Neural cell (in vitro differentiated cells): ENCODE data around the gene CLCA4. TPM values are rescaled to one million over a fixed set of nuclear protein-coding genes. Genes with fewer than 3 reads are reported as not detected.

Experiments used
- H2AFZ ChIP-seq: fragments of 200-600, 300-800 bp; sonication (generic), shearing (Covaris generic); 2 replicates; pipeline ENCODE4 v1.6.0; 2014; ENCODE audit warnings: low read depth, mild to moderate bottlenecking, antibody characterized with exemption, low read length, moderate library complexity
- H3F3A ChIP-seq: fragments of 200-600 bp; shearing (Covaris generic); 2 replicates; pipeline ENCODE4 v1.6.1; 2016; ENCODE audit warnings: mild to moderate bottlenecking, moderate library complexity, mixed read lengths, antibody characterized with exemption, low read length; ENCODE audit not compliant: insufficient read depth, poor library complexity, severe bottlenecking
- H3K27ac ChIP-seq: fragments of 200-600, 300-800 bp; sonication (generic), shearing (Covaris generic); 2 replicates; pipeline ENCODE4 v1.5.1; 2014; ENCODE audit warnings: mild to moderate bottlenecking, low read length, moderate library complexity
- H3K27me3 ChIP-seq: fragments of 300-800, 200-600 bp; sonication (generic), shearing (Covaris generic); 2 replicates; pipeline ENCODE4 v1.6.0; 2014; ENCODE audit warnings: mild to moderate bottlenecking, low read depth, low read length, moderate library complexity; ENCODE audit not compliant: insufficient read depth
- H3K36me3 ChIP-seq: fragments of 300-800, 200-600 bp; sonication (generic), shearing (Covaris generic); 2 replicates; pipeline ENCODE4 v1.5.1; 2014; ENCODE audit warnings: mild to moderate bottlenecking, antibody characterized with exemption, low read length, moderate library complexity; ENCODE audit not compliant: insufficient read depth
- H3K4me2 ChIP-seq: fragments of 300-800, 200-600 bp; sonication (generic), shearing (Covaris generic); 2 replicates; pipeline ENCODE4 v1.6.0; 2014; ENCODE audit warnings: mild to moderate bottlenecking, low read length
- H3K4me3 ChIP-seq: fragments of 300-800, 200-600 bp; sonication (generic), shearing (Covaris generic); 2 replicates; pipeline ENCODE4 v1.5.1; 2014; ENCODE audit warnings: mild to moderate bottlenecking, low read length, moderate library complexity
- H3K79me2 ChIP-seq: fragments of 200-600 bp; shearing (Covaris generic); replicated peaks from 2 replicates; pipeline ENCODE4 v1.6.0; 2014; ENCODE audit warnings: mild to moderate bottlenecking, low read length, moderate library complexity; ENCODE audit not compliant: insufficient read depth
- H3K9ac ChIP-seq: fragments of 300-800, 200-600 bp; sonication (generic), shearing (Covaris generic); 2 replicates; pipeline ENCODE4 v1.6.1; 2016; ENCODE audit warnings: mild to moderate bottlenecking, low read length, mixed read lengths
- H3K9me2 ChIP-seq: fragments of 200-600 bp; shearing (Covaris generic); 2 replicates; pipeline ENCODE4 v1.6.1; 2016; ENCODE audit warnings: mild to moderate bottlenecking, low read length, mixed read lengths; ENCODE audit not compliant: insufficient read depth
- H3K9me3 ChIP-seq: fragments of 200-600, 300-800 bp; sonication (generic), shearing (Covaris generic); 2 replicates; pipeline ENCODE4 v1.6.1; 2016; ENCODE audit warnings: mild to moderate bottlenecking, mixed run types, low read length, moderate library complexity, mixed read lengths
- H4K20me1 ChIP-seq: fragments of 200-600 bp; shearing (Covaris generic); 2 replicates; pipeline ENCODE4 v1.6.1; 2016; ENCODE audit warnings: mild to moderate bottlenecking, mixed run types; ENCODE audit not compliant: insufficient read depth
- CTCF ChIP-seq: fragments of 450-650 bp; IDR thresholded peaks from 2 replicates; pipeline ENCODE4 v1.5.1; 2014; ENCODE audit warnings: antibody characterized with exemption, mild to moderate bottlenecking, moderate library complexity; ENCODE audit not compliant: poor library complexity, severe bottlenecking
- EP300 ChIP-seq: fragments of 450-650 bp; conservative IDR thresholded peaks from 2 replicates; pipeline ENCODE4 v1.6.1; 2014; ENCODE audit warnings: antibody characterized with exemption, mild to moderate bottlenecking, moderate library complexity; ENCODE audit not compliant: poor library complexity, severe bottlenecking
- EZH2 ChIP-seq: fragments of 200-600, 300-800 bp; shearing (Covaris generic), sonication (generic); IDR thresholded peaks from 2 replicates; pipeline ENCODE4 v1.6.1; 2014; ENCODE audit warnings: antibody characterized with exemption, low read length, borderline replicate concordance, mild to moderate bottlenecking; ENCODE audit not compliant: insufficient read depth, poor library complexity, severe bottlenecking
- MXI1 ChIP-seq: fragments of 450-650 bp; conservative IDR thresholded peaks from 2 replicates; pipeline ENCODE4 v1.6.1; 2014; ENCODE audit warnings: antibody characterized with exemption, mild to moderate bottlenecking; ENCODE audit not compliant: poor library complexity, severe bottlenecking
- POLR2AphosphoS5 ChIP-seq: IDR thresholded peaks from 2 replicates; pipeline ENCODE4 v1.6.1; 2012
- RAD21 ChIP-seq: fragments of 450-650 bp; conservative IDR thresholded peaks from 2 replicates; pipeline ENCODE4 v1.6.1; 2014; ENCODE audit warnings: antibody characterized with exemption, mild to moderate bottlenecking, moderate library complexity
- REST ChIP-seq: IDR thresholded peaks from 2 replicates; pipeline ENCODE4 v1.6.1; 2012; ENCODE audit warnings: borderline replicate concordance
- SMC3 ChIP-seq: fragments of 450-650 bp; conservative IDR thresholded peaks from 2 replicates; pipeline ENCODE4 v1.6.1; 2014; ENCODE audit warnings: antibody characterized with exemption, mild to moderate bottlenecking, moderate library complexity; ENCODE audit not compliant: poor library complexity
- TAF1 ChIP-seq: IDR thresholded peaks from 2 replicates; pipeline ENCODE4 v1.6.1; 2012; ENCODE audit warnings: low read depth
- polyA plus RNA-seq: library from polyadenylated mRNA; depleted of rRNA; stranded (reverse); fragments of >200 nt; gene quantifications from 2 replicates; pipeline ENCODE4 v1.2.3, GENCODE V29; 2014

CLCA4 gene
- polyA plus RNA-seq, 1 donor from 2014 or later = not detected

- TF ChIP-seq EP300 (no peak), REST (no peak), SMC3 (no peak), CTCF (no peak)
- H3K27ac ChIP-seq = no peak overlapping the region
- no peak overlapping the region for H3K9ac ChIP-seq
- no peak overlapping the region for H3K4me3 ChIP-seq
- no peaks in the 10 kb centered on the region for H3K9me2 ChIP-seq
- H3F3A ChIP-seq = no peaks in the 10 kb centered on the region
- H3K9me3 ChIP-seq = no peaks in the 10 kb centered on the region
- no peaks in the 10 kb centered on the region for H3K79me2 ChIP-seq
- H4K20me1 ChIP-seq = no peaks in the 10 kb centered on the region
- H3K36me3 ChIP-seq = no peaks in the 10 kb centered on the region
- H2AFZ ChIP-seq = no peak overlapping the region
- H3K4me2 ChIP-seq = no peak overlapping the region
- H3K27me3 ChIP-seq = no peaks in the 10 kb centered on the region
Measured at GRCh38 chr1:86594284-86594770, 47.4 kb downstream of the CLCA4 start.

GRCh38 chr1:86596224-86596623, 49.3 kb downstream of the CLCA4 start:
- H3K4me2 ChIP-seq = no peak overlapping the region
- no peak overlapping the region for H2AFZ ChIP-seq
- H3K79me2 ChIP-seq = no peaks in the 10 kb centered on the region
- H4K20me1 ChIP-seq = no peaks in the 10 kb centered on the region
- TF ChIP-seq CTCF (no peak), SMC3 (no peak), RAD21 (no peak), EZH2 (no peak), REST (no peak), POLR2AphosphoS5 (no peak), EP300 (no peak), TAF1 (no peak), MXI1 (no peak)
- no peaks in the 10 kb centered on the region for H3K27me3 ChIP-seq
- no peak overlapping the region for H3K9ac ChIP-seq
- no peaks in the 10 kb centered on the region for H3K36me3 ChIP-seq
- no peak overlapping the region for H3K4me3 ChIP-seq
- no peaks in the 10 kb centered on the region for H3K9me2 ChIP-seq
- no peaks in the 10 kb centered on the region for H3F3A ChIP-seq
- no peaks in the 10 kb centered on the region for H3K9me3 ChIP-seq
- no peak overlapping the region for H3K27ac ChIP-seq
